ENCODE data around the gene SNAP25.

SNAP25 gene

GRCh38 chr20:10216146-10216791, 2.4 kb upstream of the SNAP25 start:
- no peak for DNase-seq (ENCODE audit: low read depth in 1 of 2, low spot score in 1 of 2)

GRCh38 chr20:10217721-10218410, 764 bp upstream of the SNAP25 start:
- no peak for DNase-seq (ENCODE audit: low read depth in 1 of 2, low spot score in 1 of 2)

- DNase-seq (ENCODE audit: low read depth in 1 of 2, low spot score in 1 of 2), result peak; percentile 26 to 38
Measured at GRCh38 chr20:10219452-10219791, 792 bp downstream of the SNAP25 start.

GRCh38 chr20:10219993-10220750, 1.5 kb downstream of the SNAP25 start:
- DNase-seq (ENCODE audit: low read depth in 1 of 2, low spot score in 1 of 2), result no peak

DNA sequence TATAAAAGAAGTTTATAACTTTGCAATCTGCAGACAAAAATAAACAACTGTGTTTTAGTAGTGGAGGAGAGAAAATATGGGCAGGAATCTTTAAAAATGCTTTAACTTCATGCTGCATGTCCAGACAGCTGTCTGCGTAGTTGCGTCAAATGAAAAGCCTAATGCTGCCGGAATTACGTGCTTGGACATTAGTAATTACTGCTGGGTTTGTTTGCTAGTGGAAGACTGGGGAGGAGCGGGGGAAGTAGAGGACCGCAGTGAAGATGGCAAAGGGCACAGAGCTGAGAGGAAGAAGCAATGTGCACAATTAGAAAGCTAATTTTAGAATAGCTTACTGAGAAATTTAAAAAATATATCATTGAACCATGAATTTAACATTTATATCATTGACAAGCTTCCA, 2.4 kb downstream of the SNAP25 start:
- no peak for DNase-seq (ENCODE audit: low read depth in 1 of 2, low spot score in 1 of 2)

DNA sequence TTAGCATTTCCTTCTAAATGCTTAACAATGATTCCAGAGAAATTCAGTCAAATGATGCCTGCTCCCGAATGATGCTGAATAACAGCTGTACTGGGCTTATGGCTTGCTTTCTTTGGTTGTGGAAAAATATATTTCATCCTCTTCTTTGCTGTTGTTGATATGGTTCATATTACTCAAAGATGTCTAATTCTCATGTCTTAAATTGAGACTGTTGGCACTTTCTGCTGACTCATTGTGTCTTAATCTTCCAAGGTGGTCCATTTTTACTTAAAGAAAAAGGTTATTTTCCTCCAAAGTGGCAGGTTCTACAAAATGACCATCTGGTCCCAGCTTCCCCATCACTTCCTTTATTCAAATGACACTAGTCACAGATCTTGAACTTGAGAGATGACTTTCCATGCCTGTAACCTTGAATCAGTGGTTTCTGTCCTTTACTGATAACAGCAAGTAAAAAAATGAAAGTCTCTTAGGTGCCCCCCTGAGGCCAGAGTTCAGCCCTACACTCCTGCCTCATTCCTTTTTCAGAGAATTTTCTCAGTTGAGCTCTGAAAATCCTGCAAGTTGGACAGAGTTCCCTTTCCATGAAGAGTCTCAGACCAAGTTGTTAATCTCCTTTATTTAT, 6.9 kb downstream of the SNAP25 start:
- DNase-seq (ENCODE audit: low read depth in 1 of 2, low spot score in 1 of 2), result no peak

DNA sequence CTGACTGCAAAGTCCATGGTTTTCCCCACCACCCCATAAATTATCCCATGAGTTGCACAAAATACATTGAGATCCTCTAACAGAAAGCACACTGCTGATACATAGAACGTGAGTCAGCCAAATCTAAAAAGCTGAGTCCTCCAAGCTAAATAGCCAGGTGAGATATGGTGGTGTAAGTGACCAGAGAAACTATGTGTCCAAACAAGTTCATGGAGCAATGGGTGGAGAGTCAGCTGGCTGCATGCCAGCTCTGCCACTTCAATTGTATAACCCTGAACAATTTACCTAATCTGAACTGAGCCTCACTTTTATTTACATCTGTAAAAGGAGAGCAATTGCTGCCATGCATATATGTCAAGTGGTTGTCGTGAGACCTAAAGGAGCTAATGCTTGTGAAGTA, 9.7 kb downstream of the SNAP25 start:
- no peak for DNase-seq (ENCODE audit: low read depth in 1 of 2, low spot score in 1 of 2)

DNA sequence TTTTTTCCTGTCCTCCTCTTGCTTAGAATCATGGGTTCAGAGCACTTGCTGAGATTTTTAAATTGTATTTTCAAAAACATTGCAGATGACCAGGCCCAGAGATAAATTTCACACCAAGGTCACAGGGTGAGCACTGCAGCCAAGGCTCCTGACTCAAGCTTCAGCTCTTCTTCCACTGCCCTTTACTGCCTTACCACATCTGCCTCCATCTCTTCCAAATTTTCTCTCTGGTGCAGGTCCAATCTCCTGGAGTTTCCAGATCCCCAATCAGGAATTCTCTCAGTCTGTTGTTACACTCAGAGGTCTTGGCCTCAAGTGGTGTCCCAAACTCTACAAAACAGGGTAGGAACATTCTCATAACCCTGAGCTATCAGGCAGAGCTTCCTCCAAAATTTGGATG, 12.7 kb downstream of the SNAP25 start:
- no peak for DNase-seq (ENCODE audit: low read depth in 1 of 2, low spot score in 1 of 2)

DNA sequence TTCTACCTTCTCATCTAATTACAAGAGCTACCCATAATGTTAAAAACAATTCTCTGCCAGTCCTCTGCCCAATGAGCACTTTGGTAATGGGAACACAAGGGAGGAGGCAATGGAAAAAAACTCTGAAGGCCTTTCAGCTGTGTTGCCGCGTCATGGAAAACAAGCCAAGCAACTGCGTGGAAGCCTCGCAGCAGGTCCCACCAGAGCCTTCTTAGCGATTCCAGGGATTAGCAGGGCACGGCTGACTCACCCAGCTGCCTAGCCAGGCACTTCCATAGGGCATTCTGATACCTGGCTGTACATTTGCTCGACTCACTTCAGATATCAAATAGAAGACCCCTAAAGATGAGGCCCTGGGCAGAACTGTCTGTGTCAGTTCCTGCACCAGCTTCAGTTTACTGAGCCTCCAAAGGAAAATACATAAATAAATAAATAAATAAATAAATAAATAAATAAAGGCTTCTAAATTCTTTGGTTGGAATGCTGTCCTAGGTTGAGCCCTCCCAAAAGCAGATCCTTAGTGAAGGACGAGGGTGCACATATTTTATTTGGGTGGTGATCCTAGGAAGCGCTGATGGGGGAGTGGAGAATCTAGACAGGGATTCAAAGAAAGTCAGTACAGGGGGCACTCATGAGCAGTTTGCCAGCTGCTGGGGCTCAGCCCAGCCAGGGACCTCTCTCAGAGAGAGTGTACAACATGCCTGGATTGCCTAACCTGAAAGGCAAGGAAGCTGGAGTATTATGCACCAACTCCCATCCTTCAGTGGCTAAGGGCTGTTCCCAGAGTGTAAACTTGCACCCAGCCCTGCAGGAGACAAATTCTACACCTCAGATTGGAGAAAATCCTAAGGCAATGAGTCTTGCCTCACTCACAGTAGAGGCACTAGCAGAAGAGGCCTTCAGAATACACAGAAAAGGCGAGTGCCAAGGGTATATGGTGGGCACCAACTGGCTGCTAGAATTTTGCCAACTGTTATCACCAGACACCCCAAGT, 18.2 kb downstream of the SNAP25 start:
- no peak for DNase-seq (ENCODE audit: low read depth in 1 of 2, low spot score in 1 of 2)

GRCh38 chr20:10239954-10240353, 21.3 kb downstream of the SNAP25 start:
- DNase-seq (ENCODE audit: low read depth in 1 of 2, low spot score in 1 of 2), result no peak

DNA sequence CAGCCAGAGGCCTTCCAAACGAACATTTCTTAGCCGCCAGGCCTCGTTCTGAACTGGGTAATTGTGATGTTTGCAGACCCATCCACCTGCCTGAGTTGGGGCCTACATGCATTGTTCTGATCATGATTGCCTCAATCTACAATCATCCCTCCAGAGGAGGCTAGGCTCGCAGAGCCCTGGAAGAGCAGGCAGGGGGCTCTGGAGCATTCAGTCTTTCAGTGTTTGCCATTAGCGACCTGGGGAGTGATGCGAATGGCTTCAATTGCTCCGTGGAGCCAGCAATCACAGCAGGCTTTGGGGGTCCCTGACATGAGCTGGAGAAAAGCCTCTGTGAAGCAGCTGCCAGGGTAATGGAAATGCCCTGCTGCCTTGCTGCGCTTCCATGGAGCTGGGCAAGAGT, 22.0 kb downstream of the SNAP25 start:
- DNase-seq (ENCODE audit: low read depth in 1 of 2, low spot score in 1 of 2), result no peak

- DNase-seq (ENCODE audit: low read depth in 1 of 2, low spot score in 1 of 2), result no peak
Measured at GRCh38 chr20:10242166-10242565, 23.5 kb downstream of the SNAP25 start.

DNA sequence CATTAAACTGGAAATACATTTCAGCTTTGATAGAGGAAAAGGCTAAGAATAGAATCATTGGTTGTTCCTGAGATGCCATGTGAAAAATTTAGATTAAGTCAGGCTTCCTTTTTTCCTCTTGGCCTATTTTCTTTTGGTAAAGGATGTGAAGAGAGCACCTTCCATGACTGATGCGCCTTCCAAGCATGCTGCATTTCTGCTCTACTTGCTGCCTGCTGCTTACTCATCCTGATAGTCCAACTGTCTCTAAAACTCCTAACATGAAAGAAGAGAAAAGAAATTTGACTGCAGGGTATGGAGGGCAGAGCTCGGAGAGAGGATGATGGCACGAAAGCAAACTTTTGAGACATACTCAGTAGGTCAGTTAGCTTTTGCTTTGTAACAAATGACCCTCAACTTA, 28.8 kb downstream of the SNAP25 start:
- DNase-seq (ENCODE audit: low read depth in 1 of 2, low spot score in 1 of 2), result no peak

- DNase-seq (ENCODE audit: low read depth in 1 of 2, low spot score in 1 of 2), result no peak
Measured at GRCh38 chr20:10249048-10249770, 30.6 kb downstream of the SNAP25 start.

DNA sequence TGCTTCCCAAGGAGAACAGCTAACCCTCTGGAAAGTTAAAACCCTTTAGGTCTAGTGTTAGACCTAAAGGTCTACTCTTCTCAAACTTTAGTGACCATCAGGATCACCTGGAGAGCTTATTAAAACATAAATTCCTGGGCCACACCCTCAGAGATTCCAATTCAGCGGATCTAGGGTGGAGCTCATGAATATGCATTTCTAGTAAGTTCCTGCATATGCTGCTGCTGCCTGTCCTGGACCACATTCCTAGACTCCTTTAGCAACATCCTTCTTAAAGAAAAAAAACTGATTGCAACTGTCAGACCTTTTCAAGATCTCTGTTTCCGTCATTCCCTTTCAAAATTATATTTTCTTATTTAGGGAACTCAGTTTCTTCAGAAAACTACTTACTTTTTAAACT, 31.2 kb downstream of the SNAP25 start:
- DNase-seq (ENCODE audit: low read depth in 1 of 2, low spot score in 1 of 2), result no peak

DNA sequence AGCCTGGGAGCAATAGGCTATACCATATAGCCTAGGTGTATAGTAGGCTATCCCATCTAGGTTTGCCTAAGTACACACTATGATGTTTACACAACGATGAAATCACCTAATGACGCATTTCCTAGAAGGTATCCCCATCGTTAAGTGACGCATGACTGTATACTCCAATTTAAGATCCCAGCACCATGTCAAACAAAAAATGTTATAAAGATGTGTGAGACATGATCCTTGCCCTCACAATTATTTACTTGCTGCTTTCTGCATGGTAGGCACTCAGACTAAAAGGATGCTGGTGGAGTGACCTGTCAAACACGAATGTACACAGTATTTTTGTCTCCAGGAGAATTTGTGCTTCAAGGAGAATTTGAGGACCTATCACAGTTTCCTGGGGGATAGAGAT, 32.3 kb downstream of the SNAP25 start:
- DNase-seq (ENCODE audit: low read depth in 1 of 2, low spot score in 1 of 2), result no peak

DNA sequence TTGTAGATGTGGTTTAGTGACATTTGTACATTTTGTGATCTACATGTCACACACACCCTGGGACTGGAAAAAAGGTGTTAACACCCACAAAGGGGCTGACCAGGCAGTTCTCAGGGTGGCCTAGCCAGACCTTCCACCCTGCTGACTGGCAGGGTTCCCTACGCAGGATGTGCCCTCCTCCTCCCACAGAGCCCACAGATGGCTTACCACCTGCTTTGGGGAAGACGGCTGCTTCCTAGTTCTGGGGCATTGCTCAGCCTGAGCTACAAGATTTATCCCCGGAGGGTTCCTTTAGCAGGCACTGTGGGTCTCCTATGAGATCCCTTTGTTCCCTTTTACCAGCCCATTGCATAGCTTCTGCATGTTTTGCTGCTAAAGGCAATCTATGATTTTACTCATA, 35.1 kb downstream of the SNAP25 start:
- DNase-seq (ENCODE audit: low read depth in 1 of 2, low spot score in 1 of 2), result no peak

- no peak for DNase-seq (ENCODE audit: low read depth in 1 of 2, low spot score in 1 of 2)
Measured at GRCh38 chr20:10255846-10256245, 37.2 kb downstream of the SNAP25 start.

GRCh38 chr20:10259166-10259565, 40.5 kb downstream of the SNAP25 start:
- DNase-seq (ENCODE audit: low read depth in 1 of 2, low spot score in 1 of 2), result no peak

- no peak for DNase-seq (ENCODE audit: low read depth in 1 of 2, low spot score in 1 of 2)
Measured at GRCh38 chr20:10260316-10260715, 41.7 kb downstream of the SNAP25 start.

All from activated T-helper 1 cell treated with anti-CD3 and anti-CD28 coated beads, Interleukin-2, amount 50 U/mL, for 16 hours (primary cell).